HEK293 (cell line): ENCODE results near the gene TRMT44.

ENCODE experiments used
- CTCF ChIA-PET: fragments of 350-600 bp; formaldehyde crosslinking; extraction: SDS; loops from one replicate; lab custom pipeline; 2021; ENCODE audit warnings: antibody characterized with exemption; lab: Yijun Ruan, JAX
- POLR2A ChIA-PET: fragments of 300-600 bp; formaldehyde crosslinking; extraction: SDS; loops from one replicate; lab custom pipeline; 2020; ENCODE audit warnings: antibody characterized with exemption, inconsistent platforms; lab: Yijun Ruan, JAX
- H3K27ac ChIP-seq: fragments of 200-500 bp; sonication (Bioruptor generic); 2 replicates; pipeline ENCODE4 v1.5.1; 2014; ENCODE audit warnings: low read depth, low read length, control low read depth, inconsistent platforms; ENCODE audit errors: extremely low read depth
- H3K36me3 ChIP-seq, 2 experiments: fragments of 200-500 bp in 1 of 2; sonication (Bioruptor generic) in 1 of 2; 1 replicate in 1 of 2; 2 replicates in 1 of 2; pipeline ENCODE4 v1.5.1; 2014 to 2017; ENCODE audit warnings: inconsistent platforms in 2 of 2, low read length in 2 of 2; ENCODE audit not compliant: control insufficient read depth in 2 of 2, insufficient read depth in 1 of 2
- H3K4me1 ChIP-seq: fragments of 200-500 bp; sonication (Bioruptor generic); 2 replicates; pipeline ENCODE4 v1.5.1; 2014; ENCODE audit warnings: mild to moderate bottlenecking, low read length, inconsistent platforms; ENCODE audit not compliant: control insufficient read depth, insufficient read depth
- H3K4me3 ChIP-seq: 2 replicates; pipeline ENCODE4 v1.5.1; 2011; ENCODE audit warnings: low read depth, mild to moderate bottlenecking, control low read depth, low read length, moderate library complexity
- H3K9me3 ChIP-seq: fragments of 200-500 bp; sonication (Bioruptor generic); 2 replicates; pipeline ENCODE4 v1.5.1; 2014; ENCODE audit warnings: low read depth, low read length, inconsistent platforms; ENCODE audit not compliant: control insufficient read depth, insufficient read depth
- GFI1B ChIP-seq: fragments of 450-650 bp; formaldehyde crosslinking; IDR thresholded peaks from 2 replicates; pipeline ENCODE4 v1.5.1; 2016; ENCODE audit warnings: missing biosample characterization, missing genetic modification characterization
- GLIS1 ChIP-seq: fragments of 450-650 bp; formaldehyde crosslinking; IDR thresholded peaks from 2 replicates; pipeline ENCODE4 v1.5.1; 2016; ENCODE audit warnings: missing biosample characterization, missing genetic modification characterization
- HOXA7 ChIP-seq: sonication (generic); formaldehyde crosslinking; IDR thresholded peaks from 2 replicates; pipeline ENCODE4 v1.8.1; 2022; ENCODE audit warnings: missing genetic modification reagents, borderline replicate concordance
- KLF16 ChIP-seq: fragments of 450-650 bp; formaldehyde crosslinking; IDR thresholded peaks from 2 replicates; pipeline ENCODE4 v1.5.1; 2017; ENCODE audit warnings: missing biosample characterization, missing genetic modification characterization
- MEIS1 ChIP-seq: sonication (generic); formaldehyde crosslinking; IDR thresholded peaks from 2 replicates; pipeline ENCODE4 v1.8.1; 2022; ENCODE audit warnings: missing genetic modification reagents, mild to moderate bottlenecking, borderline replicate concordance
- MZF1 ChIP-seq: fragments of 450-650 bp; formaldehyde crosslinking; IDR thresholded peaks from 2 replicates; pipeline ENCODE4 v1.5.1; 2017; ENCODE audit warnings: missing biosample characterization, missing genetic modification characterization, borderline replicate concordance
- ZNF221 ChIP-seq: fragments of 450-650 bp; formaldehyde crosslinking; IDR thresholded peaks from 2 replicates; pipeline ENCODE4 v1.5.1; 2017; ENCODE audit warnings: missing biosample characterization, missing genetic modification characterization, borderline replicate concordance
- ZNF398 ChIP-seq: fragments of 450-650 bp; formaldehyde crosslinking; IDR thresholded peaks from 2 replicates; pipeline ENCODE4 v1.5.1; 2017; ENCODE audit warnings: missing biosample characterization, missing genetic modification characterization
- ZNF426 ChIP-seq: fragments of 450-650 bp; formaldehyde crosslinking; IDR thresholded peaks from 2 replicates; pipeline ENCODE4 v1.5.1; 2017; ENCODE audit warnings: missing biosample characterization, missing genetic modification characterization, mild to moderate bottlenecking, inconsistent platforms, moderate library complexity
- ZNF501 ChIP-seq: fragments of 450-650 bp; formaldehyde crosslinking; IDR thresholded peaks from 2 replicates; pipeline ENCODE4 v1.5.1; 2016; ENCODE audit warnings: missing biosample characterization, missing genetic modification characterization
- ZNF571 ChIP-seq: fragments of 450-650 bp; formaldehyde crosslinking; IDR thresholded peaks from 2 replicates; pipeline ENCODE4 v1.5.0; 2017; ENCODE audit warnings: missing biosample characterization, missing genetic modification characterization
- ZNF624 ChIP-seq: fragments of 450-650 bp; formaldehyde crosslinking; IDR thresholded peaks from 2 replicates; pipeline ENCODE4 v1.5.1; 2017; ENCODE audit warnings: missing biosample characterization, missing genetic modification characterization
- ZNF658 ChIP-seq: fragments of 450-650 bp; formaldehyde crosslinking; IDR thresholded peaks from 2 replicates; pipeline ENCODE4; 2016; ENCODE audit warnings: missing biosample characterization, missing genetic modification characterization
- ZSCAN16 ChIP-seq: fragments of 450-650 bp; formaldehyde crosslinking; IDR thresholded peaks from 2 replicates; pipeline ENCODE4 v1.5.1; 2016; ENCODE audit warnings: missing biosample characterization, missing genetic modification characterization
- TF ChIP-seq, protein P1 (sequence below): fragments of 450-650 bp; formaldehyde crosslinking; IDR thresholded peaks from 2 replicates; pipeline ENCODE4 v1.5.1; 2016; ENCODE audit warnings: missing biosample characterization, missing genetic modification characterization, borderline replicate concordance
- TF ChIP-seq, protein P2 (sequence below): fragments of 450-650 bp; formaldehyde crosslinking; IDR thresholded peaks from 2 replicates; pipeline ENCODE4 v1.5.1; 2016; ENCODE audit warnings: missing biosample characterization, missing genetic modification characterization

The TRMT44 gene

DNA sequence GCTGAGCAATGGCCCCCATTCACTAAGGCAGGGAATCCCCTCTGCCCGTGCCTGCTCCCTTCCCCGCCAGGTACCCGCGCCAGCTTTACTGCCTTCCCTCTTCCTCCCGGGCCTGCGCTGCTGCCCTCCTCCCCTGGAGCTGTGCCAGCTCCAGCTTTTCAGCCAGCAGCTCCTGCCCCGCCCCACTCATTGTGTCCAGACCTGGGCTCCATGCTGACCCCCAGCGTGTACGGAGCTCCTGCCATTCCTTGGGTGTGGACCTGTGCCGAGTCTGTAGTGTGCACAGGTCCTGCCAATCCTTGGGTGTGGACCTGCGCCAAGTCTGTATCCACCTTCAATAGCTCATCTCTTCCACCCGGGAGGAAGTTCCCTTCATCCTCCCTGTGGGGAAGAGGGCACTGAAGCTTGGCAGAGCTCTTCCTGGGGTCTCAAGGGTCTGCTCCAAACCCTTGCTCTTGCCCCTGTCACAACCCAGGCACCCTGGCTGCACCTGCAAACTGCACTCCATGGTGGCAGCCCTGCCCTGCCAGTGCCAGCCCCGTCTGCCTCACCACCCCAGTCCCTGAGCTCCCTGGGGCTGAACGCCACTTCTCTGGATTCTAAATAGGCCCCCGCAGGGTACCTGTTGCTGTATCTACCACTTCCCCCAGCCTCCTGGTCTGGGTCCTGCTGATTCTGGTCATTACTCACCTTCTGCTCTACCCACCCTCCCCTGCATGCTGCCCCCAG is 63.9 kb downstream of the TRMT44 start (continued):
- TF ChIP-seq, protein P1, sequence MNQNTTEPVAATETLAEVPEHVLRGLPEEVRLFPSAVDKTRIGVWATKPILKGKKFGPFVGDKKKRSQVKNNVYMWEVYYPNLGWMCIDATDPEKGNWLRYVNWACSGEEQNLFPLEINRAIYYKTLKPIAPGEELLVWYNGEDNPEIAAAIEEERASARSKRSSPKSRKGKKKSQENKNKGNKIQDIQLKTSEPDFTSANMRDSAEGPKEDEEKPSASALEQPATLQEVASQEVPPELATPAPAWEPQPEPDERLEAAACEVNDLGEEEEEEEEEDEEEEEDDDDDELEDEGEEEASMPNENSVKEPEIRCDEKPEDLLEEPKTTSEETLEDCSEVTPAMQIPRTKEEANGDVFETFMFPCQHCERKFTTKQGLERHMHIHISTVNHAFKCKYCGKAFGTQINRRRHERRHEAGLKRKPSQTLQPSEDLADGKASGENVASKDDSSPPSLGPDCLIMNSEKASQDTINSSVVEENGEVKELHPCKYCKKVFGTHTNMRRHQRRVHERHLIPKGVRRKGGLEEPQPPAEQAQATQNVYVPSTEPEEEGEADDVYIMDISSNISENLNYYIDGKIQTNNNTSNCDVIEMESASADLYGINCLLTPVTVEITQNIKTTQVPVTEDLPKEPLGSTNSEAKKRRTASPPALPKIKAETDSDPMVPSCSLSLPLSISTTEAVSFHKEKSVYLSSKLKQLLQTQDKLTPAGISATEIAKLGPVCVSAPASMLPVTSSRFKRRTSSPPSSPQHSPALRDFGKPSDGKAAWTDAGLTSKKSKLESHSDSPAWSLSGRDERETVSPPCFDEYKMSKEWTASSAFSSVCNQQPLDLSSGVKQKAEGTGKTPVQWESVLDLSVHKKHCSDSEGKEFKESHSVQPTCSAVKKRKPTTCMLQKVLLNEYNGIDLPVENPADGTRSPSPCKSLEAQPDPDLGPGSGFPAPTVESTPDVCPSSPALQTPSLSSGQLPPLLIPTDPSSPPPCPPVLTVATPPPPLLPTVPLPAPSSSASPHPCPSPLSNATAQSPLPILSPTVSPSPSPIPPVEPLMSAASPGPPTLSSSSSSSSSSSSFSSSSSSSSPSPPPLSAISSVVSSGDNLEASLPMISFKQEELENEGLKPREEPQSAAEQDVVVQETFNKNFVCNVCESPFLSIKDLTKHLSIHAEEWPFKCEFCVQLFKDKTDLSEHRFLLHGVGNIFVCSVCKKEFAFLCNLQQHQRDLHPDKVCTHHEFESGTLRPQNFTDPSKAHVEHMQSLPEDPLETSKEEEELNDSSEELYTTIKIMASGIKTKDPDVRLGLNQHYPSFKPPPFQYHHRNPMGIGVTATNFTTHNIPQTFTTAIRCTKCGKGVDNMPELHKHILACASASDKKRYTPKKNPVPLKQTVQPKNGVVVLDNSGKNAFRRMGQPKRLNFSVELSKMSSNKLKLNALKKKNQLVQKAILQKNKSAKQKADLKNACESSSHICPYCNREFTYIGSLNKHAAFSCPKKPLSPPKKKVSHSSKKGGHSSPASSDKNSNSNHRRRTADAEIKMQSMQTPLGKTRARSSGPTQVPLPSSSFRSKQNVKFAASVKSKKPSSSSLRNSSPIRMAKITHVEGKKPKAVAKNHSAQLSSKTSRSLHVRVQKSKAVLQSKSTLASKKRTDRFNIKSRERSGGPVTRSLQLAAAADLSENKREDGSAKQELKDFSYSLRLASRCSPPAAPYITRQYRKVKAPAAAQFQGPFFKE (tag by site-specific recombination): no peak
- TF ChIP-seq GLIS1 (tag by site-specific recombination) (peak; percentile 14; the same call in 1 of the 2 replicates), ZNF658 (no peak), MEIS1 (CRISPR knock-in tag) (no peak), ZNF426 (no peak), ZSCAN16 (tag by site-specific recombination) (no peak), MZF1 (tag by site-specific recombination) (no peak), ZNF571 (tag by site-specific recombination) (no peak), ZNF398 (tag by site-specific recombination) (no peak), ZNF501 (no peak), ZNF624 (tag by site-specific recombination) (no peak), HOXA7 (CRISPR knock-in tag) (no peak)
- TF ChIP-seq, protein P2, sequence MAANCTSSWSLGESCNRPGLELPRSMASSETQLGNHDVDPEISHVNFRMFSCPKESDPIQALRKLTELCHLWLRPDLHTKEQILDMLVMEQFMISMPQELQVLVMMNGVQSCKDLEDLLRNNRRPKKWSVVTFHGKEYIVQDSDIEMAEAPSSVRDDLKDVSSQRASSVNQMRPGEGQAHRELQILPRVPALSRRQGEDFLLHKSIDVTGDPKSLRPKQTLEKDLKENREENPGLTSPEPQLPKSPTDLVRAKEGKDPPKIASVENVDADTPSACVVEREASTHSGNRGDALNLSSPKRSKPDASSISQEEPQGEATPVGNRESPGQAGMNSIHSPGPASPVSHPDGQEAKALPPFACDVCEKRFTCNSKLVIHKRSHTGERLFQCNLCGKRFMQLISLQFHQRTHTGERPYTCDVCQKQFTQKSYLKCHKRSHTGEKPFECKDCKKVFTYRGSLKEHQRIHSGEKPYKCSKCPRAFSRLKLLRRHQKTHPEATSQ (tag by site-specific recombination): no peak

- Histone ChIP-seq H3K9me3 (no peaks in the 10 kb centered on the region), H3K4me3 (no peak overlapping the region), H3K36me3 (no peaks in the 10 kb centered on the region), H3K27ac (no peak overlapping the region), H3K4me1 (no peaks in the 10 kb centered on the region; the same call in 1 of the 2 replicates)
- ChIA-PET POLR2A (no interaction called here), CTCF (no interaction called here)
- TF ChIP-seq GFI1B (tag by site-specific recombination) (no peak), ZNF221 (tag by site-specific recombination) (no peak), KLF16 (tag by site-specific recombination) (no peak)
Observed at GRCh38 chr4:8505229-8505628, 64.7 kb downstream of the TRMT44 start.
